ENCODE results near the gene SHISA9. TPM values are rescaled to one million over a fixed set of nuclear protein-coding genes. Genes with fewer than 3 reads are reported as not detected.

Gene SHISA9
- total and polyA plus RNA-seq, 4 donors = under 0.01 to 0.08 (median 0.07) TPM; not detected in 1

DNA sequence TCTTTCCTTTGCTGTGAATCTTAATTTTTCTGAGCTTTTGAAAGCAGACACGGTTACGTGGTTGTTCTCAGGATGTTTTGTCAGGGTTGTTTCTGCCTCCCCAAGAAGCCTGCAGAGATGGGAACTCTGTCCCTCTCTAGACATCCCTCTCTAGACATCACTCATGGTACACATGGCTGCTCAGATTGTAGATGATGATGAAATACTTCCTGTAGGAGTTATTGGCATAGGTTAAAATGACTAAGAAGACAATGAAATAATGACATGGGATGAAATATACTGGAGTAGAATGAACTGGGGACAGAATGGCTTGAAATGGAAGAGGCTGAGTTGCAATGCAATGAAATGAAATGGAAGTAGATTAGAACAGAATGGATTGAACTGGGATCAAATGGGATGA, 253.4 kb downstream of the SHISA9 start:
- Histone ChIP-seq H3K27ac (ENCODE audit: low read depth in 1 of 2, low read length in 2 of 2) (no peak overlapping the region), H3K9me3 (ENCODE audit: control insufficient read depth in 4 of 4, low read length in 3 of 4) (no peaks in the 10 kb centered on the region), H3K4me1 (ENCODE audit: control insufficient read depth in 4 of 4, insufficient read depth in 4 of 4, low read length in 3 of 4) (no peaks in the 10 kb centered on the region), H3K4me3 (ENCODE audit: low read depth in 1 of 3, low read length in 3 of 3) (no peak overlapping the region), H3K9ac (ENCODE audit: low read depth in 1 of 2, low read length in 2 of 2) (no peak overlapping the region), H3K27me3 (ENCODE audit: control insufficient read depth in 4 of 4, insufficient read depth in 4 of 4, low read length in 3 of 4) (no peaks in the 10 kb centered on the region), H3K36me3 (ENCODE audit: control insufficient read depth in 4 of 4, insufficient read depth in 3 of 4, low read depth in 1 of 4, low read length in 3 of 4) (no peaks in the 10 kb centered on the region)
- no peak for TF ChIP-seq HNF4A (conservative IDR thresholded peaks at IDR 0.05)
- TF ChIP-seq, protein P1, sequence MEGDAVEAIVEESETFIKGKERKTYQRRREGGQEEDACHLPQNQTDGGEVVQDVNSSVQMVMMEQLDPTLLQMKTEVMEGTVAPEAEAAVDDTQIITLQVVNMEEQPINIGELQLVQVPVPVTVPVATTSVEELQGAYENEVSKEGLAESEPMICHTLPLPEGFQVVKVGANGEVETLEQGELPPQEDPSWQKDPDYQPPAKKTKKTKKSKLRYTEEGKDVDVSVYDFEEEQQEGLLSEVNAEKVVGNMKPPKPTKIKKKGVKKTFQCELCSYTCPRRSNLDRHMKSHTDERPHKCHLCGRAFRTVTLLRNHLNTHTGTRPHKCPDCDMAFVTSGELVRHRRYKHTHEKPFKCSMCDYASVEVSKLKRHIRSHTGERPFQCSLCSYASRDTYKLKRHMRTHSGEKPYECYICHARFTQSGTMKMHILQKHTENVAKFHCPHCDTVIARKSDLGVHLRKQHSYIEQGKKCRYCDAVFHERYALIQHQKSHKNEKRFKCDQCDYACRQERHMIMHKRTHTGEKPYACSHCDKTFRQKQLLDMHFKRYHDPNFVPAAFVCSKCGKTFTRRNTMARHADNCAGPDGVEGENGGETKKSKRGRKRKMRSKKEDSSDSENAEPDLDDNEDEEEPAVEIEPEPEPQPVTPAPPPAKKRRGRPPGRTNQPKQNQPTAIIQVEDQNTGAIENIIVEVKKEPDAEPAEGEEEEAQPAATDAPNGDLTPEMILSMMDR (IDR thresholded peaks at IDR 0.05; ENCODE audit: low read depth, low read length, missing input control) = no peak
- no peak for TF ChIP-seq FOXA2 (IDR thresholded peaks at IDR 0.05)
- TF ChIP-seq SP1 (IDR thresholded peaks at IDR 0.05) = no peak
- DNase-seq (ENCODE audit: low spot score) = no peak
- WGBS = 91% methylated on average over 2 of the region's 2 CpGs

DNA sequence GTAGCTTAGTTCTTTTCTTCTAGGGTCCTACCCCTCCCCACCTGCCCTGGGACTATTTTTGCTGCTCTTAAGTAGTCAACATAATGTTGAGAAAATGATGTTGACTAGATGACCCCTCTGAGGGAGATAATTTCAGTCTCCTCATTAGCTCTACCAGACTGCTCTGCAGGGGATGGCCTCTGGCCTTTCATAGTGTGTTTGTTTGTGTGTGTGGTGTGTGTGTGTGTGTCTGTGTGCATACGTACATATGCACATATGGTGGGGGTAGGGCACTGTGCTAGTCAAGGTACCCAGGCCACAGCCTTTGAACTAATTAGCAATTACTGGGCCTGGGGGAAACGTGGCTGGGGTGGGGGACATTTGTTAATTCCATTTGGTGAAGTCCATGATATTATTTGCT, 254.0 kb downstream of the SHISA9 start:
- Histone ChIP-seq H3K36me3 (ENCODE audit: control insufficient read depth in 4 of 4, insufficient read depth in 3 of 4, low read depth in 1 of 4, low read length in 3 of 4) (no peaks in the 10 kb centered on the region), H3K9me3 (ENCODE audit: control insufficient read depth in 4 of 4, low read length in 3 of 4) (no peaks in the 10 kb centered on the region), H3K4me1 (ENCODE audit: control insufficient read depth in 4 of 4, insufficient read depth in 4 of 4, low read length in 3 of 4) (no peaks in the 10 kb centered on the region), H3K27me3 (ENCODE audit: control insufficient read depth in 4 of 4, insufficient read depth in 4 of 4, low read length in 3 of 4) (no peaks in the 10 kb centered on the region), H3K27ac (ENCODE audit: low read depth in 1 of 2, low read length in 2 of 2) (no peak overlapping the region), H3K4me3 (ENCODE audit: low read depth in 1 of 3, low read length in 3 of 3) (no peak overlapping the region), H3K9ac (ENCODE audit: low read depth in 1 of 2, low read length in 2 of 2) (no peak overlapping the region)
- no peak for DNase-seq (ENCODE audit: low spot score)
- 54% methylated on average over 2 of the region's 2 CpGs for WGBS
- TF ChIP-seq, protein P2, sequence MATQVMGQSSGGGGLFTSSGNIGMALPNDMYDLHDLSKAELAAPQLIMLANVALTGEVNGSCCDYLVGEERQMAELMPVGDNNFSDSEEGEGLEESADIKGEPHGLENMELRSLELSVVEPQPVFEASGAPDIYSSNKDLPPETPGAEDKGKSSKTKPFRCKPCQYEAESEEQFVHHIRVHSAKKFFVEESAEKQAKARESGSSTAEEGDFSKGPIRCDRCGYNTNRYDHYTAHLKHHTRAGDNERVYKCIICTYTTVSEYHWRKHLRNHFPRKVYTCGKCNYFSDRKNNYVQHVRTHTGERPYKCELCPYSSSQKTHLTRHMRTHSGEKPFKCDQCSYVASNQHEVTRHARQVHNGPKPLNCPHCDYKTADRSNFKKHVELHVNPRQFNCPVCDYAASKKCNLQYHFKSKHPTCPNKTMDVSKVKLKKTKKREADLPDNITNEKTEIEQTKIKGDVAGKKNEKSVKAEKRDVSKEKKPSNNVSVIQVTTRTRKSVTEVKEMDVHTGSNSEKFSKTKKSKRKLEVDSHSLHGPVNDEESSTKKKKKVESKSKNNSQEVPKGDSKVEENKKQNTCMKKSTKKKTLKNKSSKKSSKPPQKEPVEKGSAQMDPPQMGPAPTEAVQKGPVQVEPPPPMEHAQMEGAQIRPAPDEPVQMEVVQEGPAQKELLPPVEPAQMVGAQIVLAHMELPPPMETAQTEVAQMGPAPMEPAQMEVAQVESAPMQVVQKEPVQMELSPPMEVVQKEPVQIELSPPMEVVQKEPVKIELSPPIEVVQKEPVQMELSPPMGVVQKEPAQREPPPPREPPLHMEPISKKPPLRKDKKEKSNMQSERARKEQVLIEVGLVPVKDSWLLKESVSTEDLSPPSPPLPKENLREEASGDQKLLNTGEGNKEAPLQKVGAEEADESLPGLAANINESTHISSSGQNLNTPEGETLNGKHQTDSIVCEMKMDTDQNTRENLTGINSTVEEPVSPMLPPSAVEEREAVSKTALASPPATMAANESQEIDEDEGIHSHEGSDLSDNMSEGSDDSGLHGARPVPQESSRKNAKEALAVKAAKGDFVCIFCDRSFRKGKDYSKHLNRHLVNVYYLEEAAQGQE (IDR thresholded peaks at IDR 0.05) = no peak
- no peak for TF ChIP-seq RAD21 (IDR thresholded peaks at IDR 0.05)
- TF ChIP-seq FOXA1 (IDR thresholded peaks at IDR 0.05) = no peak
- TF ChIP-seq, protein P1 (IDR thresholded peaks at IDR 0.05; ENCODE audit: low read depth, low read length, missing input control) = no peak
- TF ChIP-seq NR2F2 (IDR thresholded peaks at IDR 0.05) = no peak
- TF ChIP-seq FOXA2 (IDR thresholded peaks at IDR 0.05) = no peak
- no peak for TF ChIP-seq GABPA (IDR thresholded peaks at IDR 0.05 in 1 of 2, conservative IDR thresholded peaks at IDR 0.05 in 1 of 2)
- no peak for TF ChIP-seq HNF4G (IDR thresholded peaks at IDR 0.05)
- TF ChIP-seq, protein P3, sequence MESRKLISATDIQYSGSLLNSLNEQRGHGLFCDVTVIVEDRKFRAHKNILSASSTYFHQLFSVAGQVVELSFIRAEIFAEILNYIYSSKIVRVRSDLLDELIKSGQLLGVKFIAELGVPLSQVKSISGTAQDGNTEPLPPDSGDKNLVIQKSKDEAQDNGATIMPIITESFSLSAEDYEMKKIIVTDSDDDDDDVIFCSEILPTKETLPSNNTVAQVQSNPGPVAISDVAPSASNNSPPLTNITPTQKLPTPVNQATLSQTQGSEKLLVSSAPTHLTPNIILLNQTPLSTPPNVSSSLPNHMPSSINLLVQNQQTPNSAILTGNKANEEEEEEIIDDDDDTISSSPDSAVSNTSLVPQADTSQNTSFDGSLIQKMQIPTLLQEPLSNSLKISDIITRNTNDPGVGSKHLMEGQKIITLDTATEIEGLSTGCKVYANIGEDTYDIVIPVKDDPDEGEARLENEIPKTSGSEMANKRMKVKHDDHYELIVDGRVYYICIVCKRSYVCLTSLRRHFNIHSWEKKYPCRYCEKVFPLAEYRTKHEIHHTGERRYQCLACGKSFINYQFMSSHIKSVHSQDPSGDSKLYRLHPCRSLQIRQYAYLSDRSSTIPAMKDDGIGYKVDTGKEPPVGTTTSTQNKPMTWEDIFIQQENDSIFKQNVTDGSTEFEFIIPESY (IDR thresholded peaks at IDR 0.05) = no peak
- no peak for TF ChIP-seq JUND (IDR thresholded peaks at IDR 0.05)
- no peak for TF ChIP-seq TAF1 (conservative IDR thresholded peaks at IDR 0.05)
- TF ChIP-seq HNF4A (conservative IDR thresholded peaks at IDR 0.05) = no peak
- TF ChIP-seq, protein P4, sequence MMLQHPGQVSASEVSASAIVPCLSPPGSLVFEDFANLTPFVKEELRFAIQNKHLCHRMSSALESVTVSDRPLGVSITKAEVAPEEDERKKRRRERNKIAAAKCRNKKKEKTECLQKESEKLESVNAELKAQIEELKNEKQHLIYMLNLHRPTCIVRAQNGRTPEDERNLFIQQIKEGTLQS (IDR thresholded peaks at IDR 0.05) = no peak
- no peak for TF ChIP-seq YY1 (IDR thresholded peaks at IDR 0.05)
- no peak for TF ChIP-seq EGR1 (IDR thresholded peaks at IDR 0.05; ENCODE audit: low read depth in 2 of 2)
- TF ChIP-seq SP1 (IDR thresholded peaks at IDR 0.05) = no peak
- TF ChIP-seq, protein P5, sequence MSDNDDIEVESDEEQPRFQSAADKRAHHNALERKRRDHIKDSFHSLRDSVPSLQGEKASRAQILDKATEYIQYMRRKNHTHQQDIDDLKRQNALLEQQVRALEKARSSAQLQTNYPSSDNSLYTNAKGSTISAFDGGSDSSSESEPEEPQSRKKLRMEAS (IDR thresholded peaks at IDR 0.05) = no peak
- TF ChIP-seq RXRA (IDR thresholded peaks at IDR 0.05) = no peak
